Activated T-cell treated with anti-CD3 and anti-CD28 coated beads, Interleukin-2, amount 50 U/mL, for 4 hours (primary cell): ENCODE measurements around the gene LRRC73. TPM values are rescaled to one million over a fixed set of nuclear protein-coding genes. Genes with fewer than 3 reads are reported as not detected.
A peak's percentile ranks its signal among the peaks of the same experiment; 100 is the strongest.
"Not testable (repeated sequence)": the region's sequence is repeated elsewhere in the genome, so short reads cannot be mapped to it uniquely, and the experiment has no call there.

Experiments
- ATAC-seq, 2 donors: fragments of 200-7000 bp; cut with Tn5 transposase; one replicate each; pipeline ENCODE4 v1.10.0; 2021
- DNase-seq: peaks from one replicate; pipeline ENCODE4 v3.0.0-alpha.2; 2020
- H3K27me3 Mint-ChIP-seq: one replicate; pipeline ENCODE4 v1.8.0; 2021; ENCODE audit warnings: low read depth, mixed read lengths
- H3K36me3 Mint-ChIP-seq: one replicate; pipeline ENCODE4 v1.8.0; 2022; ENCODE audit warnings: mixed read lengths; ENCODE audit not compliant: insufficient read depth
- H3K4me1 Mint-ChIP-seq: one replicate; pipeline ENCODE4 v1.8.0; 2021; ENCODE audit warnings: low read depth, mixed read lengths
- H3K4me3 Mint-ChIP-seq: one replicate; pipeline ENCODE4 v1.8.0; 2021; ENCODE audit warnings: mild to moderate bottlenecking, moderate library complexity, mixed read lengths
- H3K9me3 Mint-ChIP-seq: one replicate; pipeline ENCODE4 v1.8.0; 2021; ENCODE audit warnings: mixed read lengths
- total RNA-seq, 3 donors: library from RNA; stranded (reverse); gene quantifications; one replicate each; pipeline ENCODE4 v1.2.1, GENCODE V29; 2021

Gene LRRC73, protein sequence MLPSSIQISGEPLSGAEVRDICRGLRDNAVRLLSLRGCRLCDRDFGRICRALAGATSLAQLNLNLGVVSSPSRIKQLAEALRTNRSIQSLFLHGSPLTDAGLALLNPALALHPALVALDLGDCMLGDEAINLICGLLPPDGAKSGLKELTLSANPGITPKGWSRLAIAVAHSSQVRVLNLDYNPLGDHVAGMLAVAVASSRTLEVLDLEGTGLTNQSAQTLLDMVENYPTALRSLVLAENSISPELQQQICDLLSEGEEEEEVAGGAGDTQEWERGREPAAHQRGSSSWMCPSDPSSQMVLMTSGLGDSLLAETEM
- total RNA-seq: under 1 TPM; 0.16 to 0.47 (median 0.20) TPM

DNA sequence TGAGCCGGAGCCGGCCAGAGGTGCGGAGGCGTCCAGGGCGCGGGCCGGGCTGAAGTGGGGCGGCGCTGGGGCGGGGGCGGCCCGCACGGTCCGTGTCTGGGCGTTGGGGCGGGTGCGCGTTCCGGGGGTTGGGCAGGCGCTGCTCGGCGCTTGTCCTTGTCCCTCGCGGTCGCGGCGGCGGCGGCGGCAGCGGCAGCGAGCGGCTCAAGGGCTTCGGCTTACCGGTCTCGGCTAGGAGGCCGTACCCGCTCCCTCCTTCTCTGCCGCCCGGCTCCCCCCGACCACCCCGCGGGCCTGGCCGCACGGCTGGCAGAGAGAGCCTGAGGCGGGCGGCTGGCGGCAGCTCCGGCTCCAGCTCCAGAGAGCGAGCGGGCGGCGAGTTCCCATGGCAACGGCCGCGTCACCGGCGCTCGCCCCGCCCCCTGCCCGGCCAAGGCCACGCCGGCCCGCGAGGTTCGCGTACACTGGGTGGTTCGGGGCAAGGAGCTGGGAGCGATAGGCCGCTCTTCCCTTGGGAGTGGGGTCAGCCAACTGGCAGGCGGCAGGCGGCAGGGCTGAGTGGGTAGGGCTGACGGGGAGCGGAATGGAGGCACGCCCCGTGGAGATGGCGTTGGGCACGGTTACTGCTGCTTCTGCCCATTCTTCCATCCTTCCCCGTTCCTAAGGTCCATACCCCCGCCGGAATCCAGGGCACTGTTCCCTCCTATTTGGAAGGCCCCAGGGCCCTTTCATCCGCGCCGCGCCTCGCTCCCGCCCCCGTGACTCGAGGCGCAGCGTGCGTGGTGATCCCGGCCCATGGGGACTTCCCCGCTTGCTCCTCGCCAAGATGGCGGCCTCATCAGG, at the start of gene LRRC73:
Gene LRRC73 (minus strand): TSS at position 363 of the 843 bp plus-strand sequence. CDS start 561 bp downstream, outside the sequence.
- Mint-ChIP-seq H3K4me1 (peaks cover 29% of the 10 kb centered on the region), H3K4me3 (peak within 1 kb of the TSS; percentile 82), H3K36me3 (peaks cover 23% of the 10 kb centered on the region), H3K9me3 (no peaks in the 10 kb centered on the region), H3K27me3 (peaks cover 18% of the 10 kb centered on the region)
- ATAC-seq (peak; percentile 83 to 84), DNase-seq (peak; percentile 77)

DNA sequence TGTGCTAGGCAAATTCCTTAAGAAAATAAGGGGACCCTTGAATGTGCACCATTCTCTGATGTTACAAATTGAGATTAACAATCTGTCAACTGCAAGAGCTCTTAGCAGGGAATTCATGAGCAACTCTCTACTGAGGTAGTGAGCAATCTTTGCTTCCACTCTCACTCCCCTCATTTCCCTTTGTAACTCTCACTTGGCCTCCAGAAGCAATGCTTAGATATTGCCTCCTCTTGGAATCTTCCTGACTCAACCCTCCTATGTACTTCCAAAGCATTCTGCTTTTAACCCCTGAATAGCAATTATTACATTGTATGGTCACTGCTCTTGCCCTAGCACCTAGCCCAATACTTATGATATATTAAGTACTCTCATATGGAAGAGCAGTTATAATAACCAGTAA, 49.2 kb upstream of the LRRC73 start:
- Mint-ChIP-seq H3K4me1 (no peaks in the 10 kb centered on the region), H3K4me3 (no peak overlapping the region), H3K9me3 (no peaks in the 10 kb centered on the region), H3K27me3 (no peaks in the 10 kb centered on the region), H3K36me3 (peaks cover 42% of the 10 kb centered on the region)
- ATAC-seq (no peak), DNase-seq (no peak)

DNA sequence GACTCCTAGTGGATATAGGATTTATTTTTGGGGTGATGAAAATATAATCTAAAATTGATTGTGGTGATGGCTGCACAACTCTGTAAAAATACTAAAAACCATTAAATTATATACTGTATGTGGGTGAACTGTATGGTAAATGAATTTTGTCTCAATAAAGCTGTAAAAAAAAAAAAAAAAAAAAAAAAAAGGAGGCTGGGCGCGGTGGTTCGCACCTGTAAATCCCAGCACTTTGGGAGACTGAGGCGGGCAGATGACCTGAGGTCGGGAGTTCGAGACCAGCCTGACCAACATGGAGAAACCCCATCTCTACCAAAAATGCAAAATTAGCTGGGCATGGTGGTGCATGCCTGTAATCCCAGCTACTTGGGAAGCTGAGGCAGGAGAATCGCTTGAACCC, 47.5 kb upstream of the LRRC73 start:
- ATAC-seq, H3K4me3 Mint-ChIP-seq, H3K27me3 Mint-ChIP-seq, H3K9me3 Mint-ChIP-seq, DNase-seq, H3K4me1 Mint-ChIP-seq: not testable (repeated sequence)
- H3K36me3 Mint-ChIP-seq: peaks cover 45% of the 10 kb centered on the region

DNA sequence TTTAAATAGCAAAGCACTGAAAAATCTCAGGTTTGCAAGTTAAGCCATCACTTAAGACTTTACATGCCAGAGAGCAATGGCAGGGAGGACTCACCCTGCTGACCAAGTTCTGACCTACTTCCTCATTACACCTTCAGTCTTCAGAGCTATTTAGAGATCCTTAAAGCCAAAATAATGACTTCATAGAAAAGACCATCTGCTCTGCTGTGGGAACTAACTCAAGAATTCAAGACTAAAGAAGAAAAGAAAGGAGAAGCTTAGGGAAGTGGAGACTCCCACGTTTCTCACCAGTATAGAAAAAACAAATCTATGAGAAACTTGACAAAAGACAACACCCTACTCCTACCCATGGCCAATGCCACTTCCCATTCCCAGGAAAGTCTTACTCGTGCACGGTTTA, 37.1 kb upstream of the LRRC73 start:
- Mint-ChIP-seq H3K4me1 (no peaks in the 10 kb centered on the region), H3K27me3 (no peaks in the 10 kb centered on the region), H3K36me3 (peaks cover 48% of the 10 kb centered on the region), H3K9me3 (no peaks in the 10 kb centered on the region), H3K4me3 (no peak overlapping the region)
- DNase-seq: no peak
- ATAC-seq: no peak

DNA sequence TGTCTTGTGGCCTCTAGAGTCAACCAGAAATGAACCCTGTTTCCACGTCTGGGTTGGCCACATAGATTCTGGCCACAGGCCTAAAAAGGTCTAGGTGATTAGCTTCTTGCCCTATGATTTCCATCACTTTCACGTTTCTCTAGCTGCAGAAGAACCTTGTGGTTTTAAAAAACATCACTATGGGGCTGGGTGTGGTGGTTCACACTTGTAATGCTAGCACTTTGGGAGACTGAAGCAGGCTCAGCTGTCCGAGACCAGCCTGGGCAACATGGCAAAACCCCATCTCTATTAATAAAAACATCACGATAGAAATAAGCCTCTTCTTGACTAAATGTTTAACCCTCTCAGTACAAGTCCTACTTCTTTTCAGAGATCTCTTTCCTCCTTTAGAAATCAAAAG, 34.3 kb upstream of the LRRC73 start:
- H3K36me3 Mint-ChIP-seq: peaks cover 46% of the 10 kb centered on the region
- H3K27me3 Mint-ChIP-seq: no peaks in the 10 kb centered on the region
- ATAC-seq (no peak), DNase-seq (no peak)
- H3K4me3 Mint-ChIP-seq: no peak overlapping the region
- no peaks in the 10 kb centered on the region for H3K9me3 Mint-ChIP-seq
- H3K4me1 Mint-ChIP-seq: no peaks in the 10 kb centered on the region

DNA sequence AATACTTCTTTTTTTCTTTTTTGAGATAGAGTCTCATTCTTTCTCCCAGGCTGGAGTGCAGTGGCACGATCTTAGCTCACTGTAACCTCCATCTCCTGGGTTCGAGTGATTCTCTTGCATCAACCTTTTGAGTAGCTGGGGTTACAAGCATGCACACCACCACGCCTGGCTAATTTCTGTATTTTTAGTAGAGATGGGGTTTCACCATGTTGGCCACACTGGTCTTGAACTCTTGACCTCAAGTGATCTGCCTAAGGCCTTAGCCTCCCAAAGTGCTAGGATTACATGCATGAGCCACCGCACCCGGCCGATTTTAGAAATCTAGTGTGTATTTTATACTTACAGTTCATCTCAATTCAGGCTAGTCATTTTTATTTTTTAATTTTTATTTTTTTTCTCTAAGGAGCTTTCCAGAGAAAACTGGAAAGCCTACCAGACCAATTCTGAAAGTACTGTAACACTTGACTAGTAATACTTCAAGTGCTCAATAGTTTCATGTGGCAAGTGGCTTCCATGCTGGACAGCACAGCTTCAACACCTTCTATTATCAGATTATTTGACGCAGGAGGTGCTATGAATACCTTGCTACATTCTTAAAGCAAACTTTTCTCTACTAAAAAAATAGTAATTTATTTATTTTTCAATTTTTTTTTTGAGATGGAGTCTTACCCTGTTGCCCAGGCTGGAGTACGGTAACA, 31.8 kb upstream of the LRRC73 start:
- DNase-seq (no peak), ATAC-seq (no peak)
- H3K4me1 Mint-ChIP-seq: no peaks in the 10 kb centered on the region
- H3K36me3 Mint-ChIP-seq: peaks cover 39% of the 10 kb centered on the region
- no peaks in the 10 kb centered on the region for H3K27me3 Mint-ChIP-seq
- H3K4me3 Mint-ChIP-seq: no peak overlapping the region
- no peaks in the 10 kb centered on the region for H3K9me3 Mint-ChIP-seq

DNA sequence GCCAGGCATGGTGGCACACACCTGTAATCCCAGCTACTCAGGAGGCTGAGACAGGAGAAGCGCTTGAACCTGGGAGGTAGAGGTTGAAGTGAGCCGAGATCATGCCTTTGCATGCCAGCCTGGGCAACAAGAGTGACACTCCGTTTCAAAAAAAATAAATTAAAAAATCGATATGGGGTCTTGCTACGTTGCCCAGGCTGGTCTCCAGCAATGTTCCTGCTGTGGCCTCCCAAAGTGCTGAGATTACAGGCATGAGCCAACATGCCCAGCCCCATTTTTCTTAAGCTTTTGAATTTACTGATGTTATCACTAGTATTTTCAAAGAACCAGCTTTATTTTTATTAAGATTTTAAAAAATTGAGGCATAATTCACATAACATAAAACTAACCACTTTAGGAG, 30.4 kb upstream of the LRRC73 start:
- peaks cover 30% of the 10 kb centered on the region for H3K36me3 Mint-ChIP-seq
- no peaks in the 10 kb centered on the region for H3K27me3 Mint-ChIP-seq
- no peak for DNase-seq
- H3K4me1 Mint-ChIP-seq: no peaks in the 10 kb centered on the region
- no peaks in the 10 kb centered on the region for H3K9me3 Mint-ChIP-seq
- no peak for ATAC-seq
- no peak overlapping the region for H3K4me3 Mint-ChIP-seq

DNA sequence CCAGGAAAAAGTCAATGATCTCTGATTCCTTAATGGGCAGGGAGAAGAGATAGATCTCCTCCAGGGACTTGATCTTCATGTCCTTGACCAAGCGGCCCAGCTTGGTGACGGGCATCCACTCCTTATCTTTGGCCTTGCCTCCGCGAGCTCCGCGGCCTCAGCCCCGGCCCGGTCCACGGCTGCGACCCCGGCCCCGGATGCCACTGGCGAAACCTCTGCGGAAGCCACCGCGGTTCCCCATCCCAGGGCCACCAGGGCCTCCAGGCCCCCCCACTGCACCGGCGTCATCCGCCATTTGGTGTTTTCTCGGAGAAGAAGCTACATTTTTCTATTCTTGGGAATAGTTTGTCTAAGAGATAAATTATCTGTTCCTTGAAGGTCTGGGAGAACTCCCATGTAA, 29.3 kb upstream of the LRRC73 start:
- H3K4me3 Mint-ChIP-seq, H3K4me1 Mint-ChIP-seq, DNase-seq, H3K27me3 Mint-ChIP-seq, ATAC-seq, H3K9me3 Mint-ChIP-seq: not testable (repeated sequence)
- peaks cover 26% of the 10 kb centered on the region for H3K36me3 Mint-ChIP-seq

DNA sequence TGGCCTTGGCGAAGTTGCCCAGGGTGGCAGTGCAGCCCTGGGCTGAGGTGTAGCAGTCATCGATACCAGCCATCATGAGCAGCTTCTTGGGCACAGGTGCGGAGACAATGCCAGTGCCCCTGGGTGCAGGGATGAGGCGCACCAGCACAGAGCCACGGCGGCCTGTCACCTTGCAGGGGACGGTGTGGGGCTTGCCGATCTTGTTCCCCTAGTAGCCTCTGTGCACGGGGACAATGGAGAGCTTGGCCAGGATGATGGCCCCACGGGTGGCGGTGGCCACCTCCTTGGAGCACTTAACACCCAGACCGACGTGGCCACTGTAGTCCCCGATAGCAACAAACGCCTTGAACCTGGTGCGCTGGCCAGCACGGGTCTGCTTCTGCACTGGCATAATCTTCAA, 28.8 kb upstream of the LRRC73 start:
- H3K27me3 Mint-ChIP-seq, H3K4me3 Mint-ChIP-seq, H3K4me1 Mint-ChIP-seq, DNase-seq, ATAC-seq, H3K9me3 Mint-ChIP-seq: not testable (repeated sequence)
- peaks cover 25% of the 10 kb centered on the region for H3K36me3 Mint-ChIP-seq

DNA sequence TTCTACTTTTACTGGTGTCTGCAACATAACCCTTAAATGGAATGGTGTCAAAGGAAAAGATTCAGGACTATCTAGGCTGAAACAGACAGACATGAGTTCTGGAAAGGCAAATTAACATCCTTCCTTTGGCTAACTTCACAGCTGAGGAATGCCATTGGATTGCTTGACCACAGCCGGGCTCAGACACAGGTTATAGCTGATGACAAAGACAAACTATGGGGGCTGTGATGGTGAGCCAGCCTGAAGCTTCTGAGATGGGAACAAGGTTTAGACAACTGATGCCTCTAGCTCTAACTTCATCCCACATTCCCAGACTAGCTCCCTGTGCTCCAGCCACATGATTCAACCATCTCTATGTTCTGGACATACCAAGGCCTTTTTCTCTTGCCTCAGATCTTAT, 22.1 kb upstream of the LRRC73 start:
- peaks cover 38% of the 10 kb centered on the region for H3K36me3 Mint-ChIP-seq
- H3K4me3 Mint-ChIP-seq: no peak overlapping the region
- no peaks in the 10 kb centered on the region for H3K4me1 Mint-ChIP-seq
- H3K9me3 Mint-ChIP-seq: no peaks in the 10 kb centered on the region
- ATAC-seq: no peak
- no peak for DNase-seq
- no peaks in the 10 kb centered on the region for H3K27me3 Mint-ChIP-seq

DNA sequence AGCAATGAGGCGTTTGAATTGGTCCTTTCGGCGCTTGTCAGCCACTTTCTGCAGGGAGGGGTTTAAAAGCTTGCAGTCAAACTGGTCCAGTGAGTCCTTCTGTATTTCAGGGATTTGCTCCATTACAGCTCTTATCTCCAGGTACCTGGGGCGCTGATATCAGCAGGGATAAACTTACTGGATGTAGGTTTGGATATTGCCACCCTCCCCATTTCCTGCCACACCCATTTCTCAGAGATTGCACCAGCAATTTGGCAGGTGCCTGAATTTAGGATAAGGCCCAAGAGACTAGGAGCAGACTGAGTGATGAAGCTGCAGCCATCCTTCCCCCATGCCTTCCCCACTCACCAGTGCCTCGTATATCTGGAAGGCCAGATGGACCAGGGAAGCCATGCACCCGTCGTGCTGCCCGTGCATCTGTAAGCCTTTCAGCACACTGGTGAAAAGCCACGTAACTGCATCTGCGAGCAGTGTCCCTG, 14.4 kb upstream of the LRRC73 start:
- no peak for DNase-seq
- no peak for ATAC-seq
- Mint-ChIP-seq H3K4me1 (peaks cover 5% of the 10 kb centered on the region), H3K4me3 (no peak overlapping the region), H3K27me3 (no peaks in the 10 kb centered on the region), H3K36me3 (peaks cover 52% of the 10 kb centered on the region), H3K9me3 (no peaks in the 10 kb centered on the region)

DNA sequence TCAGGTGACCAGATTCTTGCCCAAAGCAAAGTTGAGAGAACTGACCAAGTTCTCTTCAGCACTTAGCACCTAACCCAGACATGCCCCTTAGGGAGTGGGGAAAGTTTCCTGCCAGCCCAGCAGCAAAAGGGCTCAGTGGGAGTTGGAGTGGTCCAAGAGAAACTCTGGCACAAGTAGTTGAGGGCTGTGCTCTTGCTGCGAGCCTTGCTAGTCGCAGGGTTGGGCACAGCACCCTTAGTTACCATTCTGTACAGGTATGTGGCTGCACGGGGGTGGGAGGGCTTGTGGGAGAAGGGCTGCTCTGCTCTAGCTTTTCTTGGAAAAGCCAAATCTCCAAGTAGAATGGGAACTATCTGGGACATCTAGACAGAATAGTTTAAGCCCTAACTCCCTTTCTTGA, 13.1 kb upstream of the LRRC73 start:
- ATAC-seq (no peak), DNase-seq (no peak)
- H3K27me3 Mint-ChIP-seq: no peaks in the 10 kb centered on the region
- H3K36me3 Mint-ChIP-seq: peaks cover 53% of the 10 kb centered on the region
- H3K4me3 Mint-ChIP-seq: no peak overlapping the region
- H3K4me1 Mint-ChIP-seq: peaks cover 5% of the 10 kb centered on the region
- no peaks in the 10 kb centered on the region for H3K9me3 Mint-ChIP-seq

DNA sequence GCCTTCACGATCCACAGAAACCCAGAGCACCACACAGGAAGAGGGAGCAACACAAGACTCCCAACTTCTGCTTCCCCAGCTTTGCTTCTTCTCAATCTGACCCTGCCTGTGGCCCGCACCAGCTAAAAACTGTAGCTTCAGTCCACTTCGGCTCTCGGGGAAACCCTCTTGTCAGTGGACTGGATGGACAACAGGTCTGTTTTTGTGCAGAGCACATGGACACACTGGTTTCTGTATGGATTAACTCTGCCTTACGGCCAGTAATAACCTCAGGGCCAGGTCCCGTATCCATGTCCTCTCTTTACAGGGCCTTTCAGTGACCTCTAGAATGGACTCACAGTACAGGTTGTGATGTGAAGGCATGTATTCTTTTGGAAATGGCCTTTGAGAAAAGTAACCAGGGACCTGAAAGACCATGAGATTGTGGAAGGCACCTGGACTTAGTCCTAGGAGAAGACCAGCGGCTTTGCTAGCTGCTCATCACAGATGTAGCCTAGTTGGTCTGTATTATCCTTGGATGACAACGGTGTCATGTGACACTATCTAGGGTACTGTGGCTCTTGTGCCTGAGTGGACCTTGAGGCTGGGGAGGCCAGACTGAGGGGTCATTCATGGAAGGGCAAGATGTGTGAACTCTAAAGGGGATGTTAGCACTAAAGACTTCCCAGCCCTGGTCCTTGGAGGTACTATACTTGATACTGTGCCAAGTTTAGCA, 12.6 kb upstream of the LRRC73 start:
- Mint-ChIP-seq H3K4me1 (peaks cover 5% of the 10 kb centered on the region), H3K4me3 (no peak overlapping the region), H3K27me3 (no peaks in the 10 kb centered on the region), H3K9me3 (no peaks in the 10 kb centered on the region), H3K36me3 (peaks cover 50% of the 10 kb centered on the region)
- DNase-seq (no peak), ATAC-seq (peak in 1 of 2 donors; percentile 7)

DNA sequence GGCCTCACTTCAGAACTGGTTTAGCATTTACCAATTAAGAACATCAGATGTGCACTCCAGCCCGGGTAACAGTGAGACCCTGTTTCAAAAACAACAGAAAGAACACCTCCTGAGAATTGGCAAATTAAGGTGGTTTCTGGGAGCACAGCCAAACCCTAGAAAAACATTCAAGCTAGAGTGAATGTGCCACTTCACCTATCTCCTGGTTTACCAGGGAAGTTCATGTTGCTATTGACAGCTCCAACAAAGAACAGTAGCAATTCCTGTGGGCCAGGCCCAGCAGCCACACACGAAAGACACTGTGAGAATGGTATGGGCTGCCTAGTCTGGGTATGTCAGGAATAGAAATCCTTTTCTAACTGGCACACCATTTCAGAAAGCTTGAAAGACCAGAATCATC, 11.7 kb upstream of the LRRC73 start:
- Mint-ChIP-seq H3K36me3 (peaks cover 44% of the 10 kb centered on the region), H3K4me1 (peaks cover 5% of the 10 kb centered on the region), H3K9me3 (no peaks in the 10 kb centered on the region), H3K4me3 (no peak overlapping the region), H3K27me3 (no peaks in the 10 kb centered on the region)
- ATAC-seq (no peak), DNase-seq (no peak)
